Activated CD4-positive, alpha-beta T cell treated with anti-CD3 and anti-CD28 coated beads, Interleukin-2, amount 50 U/mL, for 4 hours (primary cell): Measurements from ENCODE around the gene C10orf90.

ENCODE experiments used
- DNase-seq, 2 experiments: peaks; one replicate each; pipeline ENCODE4 v3.0.0-alpha.2; 2020

Gene C10orf90

GRCh38 chr10:126674741-126675515 is 4.4 kb upstream of the C10orf90 start:
- no peak for DNase-seq

DNA sequence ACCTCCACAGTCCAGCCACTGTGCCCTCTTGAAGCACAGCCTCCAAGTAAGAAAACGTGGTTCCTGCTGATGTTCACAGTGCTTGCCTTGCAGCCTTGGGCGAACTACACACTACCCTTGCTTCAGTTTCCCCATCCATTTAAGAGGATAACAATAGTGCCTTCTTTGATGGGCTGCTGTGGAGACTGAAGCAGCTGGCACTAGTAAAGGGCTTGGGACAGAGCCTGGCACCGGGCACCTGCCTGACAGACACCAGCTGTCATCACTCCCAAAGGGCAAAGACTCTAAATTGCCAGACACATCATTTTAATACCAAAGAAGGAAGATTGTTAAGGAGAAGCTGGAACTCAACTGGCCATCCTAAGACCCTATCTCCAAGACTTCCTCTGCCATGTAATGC is 3.1 kb upstream of the C10orf90 start:
- no peak for DNase-seq

DNA sequence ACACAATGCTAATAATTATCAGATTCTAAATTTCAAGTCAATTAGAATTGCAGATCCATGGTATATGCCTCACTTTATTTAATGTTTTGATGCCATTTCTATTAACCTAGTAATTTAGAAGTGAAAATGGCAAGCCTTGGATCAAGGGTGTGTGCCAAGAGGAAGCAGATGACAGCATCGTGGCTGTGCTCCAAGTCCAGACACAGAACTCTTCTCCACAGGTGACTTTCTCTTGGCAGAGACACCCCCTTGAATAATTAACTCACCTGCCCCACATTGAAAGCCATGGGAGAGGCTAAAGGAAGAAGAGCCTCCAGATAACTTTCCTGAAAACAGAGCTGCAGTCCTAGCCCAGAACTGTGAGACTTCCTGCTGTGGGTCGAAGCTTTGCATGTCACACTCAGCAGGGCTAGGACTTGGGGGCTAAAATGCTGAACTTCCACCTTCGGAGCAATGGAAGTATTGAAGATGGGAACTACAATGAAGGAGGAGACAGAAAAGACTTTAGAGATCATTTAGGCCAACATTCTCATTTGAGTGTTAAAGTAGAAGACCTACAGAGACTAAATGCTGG is 996 bp upstream of the C10orf90 start:
- DNase-seq: no peak

DNA sequence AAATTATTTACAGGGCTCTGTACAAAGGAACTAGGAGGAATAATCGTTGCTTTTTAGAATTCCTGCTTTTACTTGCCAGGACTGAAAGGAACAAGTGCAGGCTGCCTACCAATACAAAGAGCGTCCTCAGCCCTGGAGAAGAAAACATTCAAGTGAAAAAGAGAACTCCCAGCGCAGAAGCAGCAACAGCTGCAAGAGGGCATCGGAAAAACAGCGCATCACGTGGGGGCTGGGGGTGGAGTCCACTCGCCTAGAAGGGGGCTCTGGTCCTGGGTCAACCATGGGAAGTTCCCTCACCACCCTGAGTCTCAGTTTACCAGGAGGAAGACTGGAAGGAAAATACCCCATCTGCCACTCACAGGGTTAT is 385 bp upstream of the C10orf90 start:
- no peak for DNase-seq

GRCh38 chr10:126669168-126669567 is 1.3 kb downstream of the C10orf90 start:
- DNase-seq: no peak

DNA sequence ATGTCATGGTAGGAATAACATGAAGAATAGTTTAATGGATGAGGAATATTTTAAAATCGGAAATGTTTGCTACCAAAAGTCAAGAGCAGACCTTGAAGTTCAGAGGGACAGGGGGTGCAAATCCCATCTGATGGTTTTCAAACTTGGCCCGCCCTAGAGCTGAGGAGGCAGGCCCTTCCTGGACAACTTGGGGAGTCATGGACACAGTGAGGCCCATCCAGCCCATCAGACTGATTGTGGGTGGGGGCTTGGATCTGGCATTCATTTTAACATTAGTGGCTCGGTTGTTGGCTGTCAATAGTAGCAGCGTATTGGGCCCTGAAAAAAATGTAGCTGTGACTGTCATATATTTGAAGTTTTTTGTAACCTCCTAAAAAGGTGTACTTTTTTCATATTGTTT is 2.0 kb downstream of the C10orf90 start:
- no peak for DNase-seq

DNA sequence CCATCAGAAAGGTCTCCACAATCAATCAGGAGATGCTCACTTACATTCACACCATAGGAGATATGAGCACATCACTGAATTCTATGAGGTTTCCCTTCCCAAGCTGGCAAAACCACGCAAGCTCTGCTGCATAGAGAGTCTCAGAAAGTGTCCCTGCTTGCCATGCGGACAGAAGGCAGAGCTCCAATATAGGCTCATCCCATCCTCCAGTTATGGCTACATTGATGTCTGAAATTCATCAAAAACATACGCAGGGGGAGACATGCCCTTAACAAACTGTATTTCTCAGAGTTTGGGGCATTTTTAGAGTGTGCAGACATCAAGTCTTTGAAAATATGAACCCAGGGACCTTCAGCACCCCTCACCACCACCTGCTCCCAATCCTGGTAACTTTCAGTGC is 2.9 kb downstream of the C10orf90 start:
- DNase-seq: no peak

- DNase-seq: no peak
These were observed 5.3 kb downstream of the C10orf90 start for GRCh38 chr10:126665207-126665606.

- no peak for DNase-seq
These were observed 6.6 kb downstream of the C10orf90 start for GRCh38 chr10:126663880-126664279.

DNA sequence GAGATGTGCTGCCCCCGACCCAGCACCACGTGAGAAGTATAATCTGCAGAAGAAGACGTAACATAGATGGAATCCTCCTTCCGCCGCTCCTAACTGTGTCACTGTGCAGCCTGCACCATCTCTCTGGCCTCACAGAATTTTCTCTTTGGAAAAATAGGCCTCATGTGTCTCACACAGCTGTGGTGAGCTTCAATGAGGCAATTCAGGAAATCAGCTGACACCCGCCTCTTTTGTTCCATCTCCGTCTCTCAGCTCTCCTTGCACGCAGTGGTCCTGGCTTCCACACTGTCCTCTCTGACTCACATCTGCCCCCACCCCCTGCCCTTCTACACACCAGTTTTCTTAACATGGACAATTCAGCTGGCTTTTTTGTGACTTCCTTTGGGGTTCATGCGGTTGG is 7.2 kb downstream of the C10orf90 start:
- DNase-seq: peak; percentile 2 to 4

GRCh38 chr10:126661841-126662515 is 8.5 kb downstream of the C10orf90 start:
- DNase-seq: no peak

DNA sequence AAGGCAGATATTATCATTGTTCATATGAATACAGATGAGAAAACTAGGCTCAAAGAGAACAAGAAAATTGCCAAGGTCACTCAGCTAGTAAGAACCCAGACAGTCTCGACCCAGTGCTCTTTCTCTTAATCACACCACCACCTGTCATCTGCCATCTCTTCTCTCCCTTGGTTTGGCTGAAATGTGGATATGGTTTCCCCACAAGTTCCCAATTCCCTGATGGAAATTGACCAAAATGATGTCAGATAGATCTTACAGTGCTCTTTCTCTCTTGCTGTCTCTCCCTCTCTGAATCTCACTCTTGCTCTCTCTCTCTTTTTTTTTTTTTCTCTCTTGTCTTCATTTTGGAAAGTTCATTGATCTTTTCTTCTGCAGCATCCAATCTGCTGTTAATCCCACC is 9.1 kb downstream of the C10orf90 start:
- no peak for DNase-seq

- no peak for DNase-seq
These were observed 10.7 kb downstream of the C10orf90 start for GRCh38 chr10:126659750-126660149.

DNA sequence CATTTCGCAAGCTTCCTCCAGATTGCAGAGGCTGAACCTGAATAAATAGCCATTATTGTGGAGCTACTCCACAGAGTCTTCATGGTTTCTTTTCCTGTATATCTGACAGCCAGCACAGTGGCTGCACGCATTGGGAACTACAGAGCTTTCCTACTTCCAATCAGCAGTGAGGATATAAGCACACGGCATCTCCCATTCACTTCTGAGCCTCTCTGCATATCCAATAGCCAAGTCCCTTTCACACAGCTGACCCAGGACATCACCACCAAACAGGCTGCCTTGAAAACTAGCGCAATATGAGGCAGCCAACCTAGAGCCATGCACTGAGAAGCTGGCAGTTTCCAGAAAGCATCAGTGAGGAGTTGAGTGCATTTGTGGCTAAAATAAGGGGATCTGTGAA is 11.6 kb downstream of the C10orf90 start:
- DNase-seq: no peak

DNA sequence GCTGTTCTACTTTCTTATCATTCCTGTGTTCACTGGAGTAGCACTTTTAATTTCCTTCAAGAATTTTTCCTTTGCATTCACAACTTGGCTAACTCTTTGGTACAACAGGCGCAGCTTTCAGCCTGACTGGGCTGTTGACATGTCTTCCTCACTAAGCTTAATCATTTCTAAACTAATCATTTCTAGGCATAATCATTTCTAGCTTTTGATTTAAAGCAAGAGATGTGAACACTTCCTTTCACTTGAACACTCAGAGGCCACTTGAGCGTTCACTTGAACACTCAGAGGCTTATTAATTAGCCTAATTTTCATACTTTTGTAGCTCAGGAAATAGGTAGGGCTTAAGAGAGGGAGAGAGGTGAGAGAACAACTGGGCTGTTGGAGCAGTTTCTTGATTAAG is 15.9 kb downstream of the C10orf90 start:
- DNase-seq: no peak

DNA sequence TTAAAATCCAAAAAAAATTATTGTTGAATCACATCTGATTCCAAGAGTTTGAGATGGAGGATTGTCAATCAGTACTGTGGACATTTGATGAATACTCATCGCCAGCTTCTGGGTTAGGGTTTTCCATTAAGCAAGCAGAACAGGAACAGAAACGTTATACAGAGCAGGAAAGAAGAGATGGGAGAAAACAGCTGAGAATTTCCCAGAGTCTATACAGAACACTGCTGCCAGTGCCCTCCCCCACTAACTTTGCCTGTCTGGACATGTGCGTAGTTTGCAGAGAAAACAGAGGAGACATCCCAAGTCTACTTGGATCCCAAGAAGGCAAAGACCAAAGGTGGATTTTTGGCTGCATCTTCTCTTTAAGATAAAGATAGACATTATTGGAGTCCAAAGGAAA is 19.0 kb downstream of the C10orf90 start:
- DNase-seq: no peak

DNA sequence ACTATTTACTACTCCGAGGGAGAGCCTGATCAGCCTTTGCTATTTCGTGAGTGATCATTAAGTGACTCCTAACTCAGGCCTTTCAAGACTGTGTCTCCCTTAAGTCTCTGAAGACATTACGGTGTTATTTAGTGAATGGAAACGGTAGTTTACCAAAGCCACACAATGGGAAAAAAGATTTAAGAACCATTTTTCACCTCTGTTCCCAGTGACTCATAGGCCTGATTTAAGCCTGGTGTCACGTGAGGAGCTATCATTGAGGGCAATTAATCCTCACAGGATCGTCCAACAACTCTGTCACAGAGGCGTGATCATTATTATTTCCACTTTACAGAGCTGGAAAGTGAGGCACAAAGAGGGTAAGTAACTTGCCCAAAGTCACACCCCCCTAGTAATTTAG is 20.3 kb downstream of the C10orf90 start:
- DNase-seq: no peak

DNA sequence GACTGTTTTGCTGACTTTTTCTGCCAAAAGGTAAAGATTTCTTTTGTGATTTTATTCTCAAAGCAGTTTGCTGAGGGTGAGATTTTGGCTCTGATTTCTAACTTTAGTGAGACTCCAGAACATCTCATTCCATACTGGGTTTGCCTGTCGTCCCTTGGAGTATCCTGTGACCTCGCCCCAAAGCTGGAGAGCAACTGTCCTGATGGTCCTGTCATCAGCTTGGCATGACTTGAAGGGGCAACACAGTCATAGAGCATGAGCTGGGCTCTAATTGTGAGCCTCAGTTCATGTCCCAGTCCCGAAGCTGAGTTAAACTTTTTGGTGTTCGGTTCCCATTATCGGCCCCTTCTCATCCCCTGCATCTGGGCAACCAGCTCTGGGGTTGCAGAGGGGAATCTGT is 23.4 kb downstream of the C10orf90 start:
- no peak for DNase-seq

GRCh38 chr10:126646110-126646509 is 24.4 kb downstream of the C10orf90 start:
- no peak for DNase-seq

GRCh38 chr10:126640401-126640800 is 30.1 kb downstream of the C10orf90 start:
- no peak for DNase-seq

DNA sequence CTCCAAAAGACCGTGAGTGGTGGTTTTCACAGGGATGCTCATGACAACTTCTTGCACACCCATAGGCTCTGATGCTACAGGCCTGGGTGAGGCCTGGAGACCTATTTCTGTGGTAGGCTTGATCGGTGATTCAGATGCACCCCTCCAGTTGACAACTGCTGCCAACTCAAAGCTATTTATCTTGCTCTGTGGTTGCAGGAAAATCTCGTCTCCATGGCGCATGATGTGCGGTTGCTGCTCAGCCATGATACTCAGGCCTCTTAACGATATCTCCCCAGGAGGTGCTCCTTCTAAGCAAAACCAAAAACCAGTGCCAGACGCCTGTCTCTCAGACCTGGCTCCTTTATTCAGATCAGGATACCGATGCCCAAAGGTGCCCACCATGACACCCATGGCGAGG is 31.4 kb downstream of the C10orf90 start:
- DNase-seq: no peak

GRCh38 chr10:126638542-126638941 is 32.0 kb downstream of the C10orf90 start:
- no peak for DNase-seq

GRCh38 chr10:126637501-126637900 is 33.0 kb downstream of the C10orf90 start:
- no peak for DNase-seq

DNA sequence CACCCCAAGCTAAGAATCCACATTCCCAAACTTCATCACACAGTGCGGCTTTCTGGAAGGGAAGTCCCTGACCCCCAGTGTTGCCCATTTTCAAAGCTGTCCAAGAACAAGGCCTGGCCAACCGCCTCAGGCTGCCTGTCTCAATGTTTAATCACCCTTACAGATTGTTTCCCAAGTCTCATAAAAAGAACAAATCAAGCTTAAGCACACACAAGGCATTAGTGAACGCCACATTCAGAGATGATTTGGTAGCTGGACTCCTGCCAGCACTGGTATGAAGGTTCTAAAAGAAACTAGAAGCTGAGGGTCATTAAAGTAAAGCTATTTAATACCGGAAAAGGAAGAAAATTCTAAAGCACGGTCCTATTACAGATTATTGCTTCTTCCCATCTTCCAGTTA is 35.6 kb downstream of the C10orf90 start:
- DNase-seq: no peak
